Fibroblast of villous mesenchyme (primary cell): ENCODE data around the gene FOXL1. TPM values are rescaled to one million over a fixed set of nuclear protein-coding genes. Genes with fewer than 3 reads are reported as not detected.

Source experiments
- DNase-seq: peaks from one replicate; pipeline ENCODE4 v3.0.0-alpha.2; 2010; ENCODE audit warnings: low read depth
- H3K4me3 ChIP-seq: 2 replicates; pipeline ENCODE4 v1.5.1; 2011; ENCODE audit warnings: low read depth, mild to moderate bottlenecking, low read length
- CTCF ChIP-seq: IDR thresholded peaks from 2 replicates; pipeline ENCODE4 v1.5.1; 2012; ENCODE audit warnings: low read depth, mild to moderate bottlenecking, low read length; ENCODE audit not compliant: insufficient read depth
- total RNA-seq: library from RNA; depleted of rRNA; stranded (reverse); fragments of >200 nt; gene quantifications from 2 replicates; pipeline ENCODE4 v1.2.3, GENCODE V29; 2012

FOXL1 gene
- total RNA-seq, 1 donor = 0.86 TPM

GRCh38 chr16:86575754-86576557 lies 2.4 kb upstream of the FOXL1 start:
- peak; percentile 77 for TF ChIP-seq CTCF
- peak overlapping the region; percentile 72 for H3K4me3 ChIP-seq
- DNase-seq = peak; percentile 97

GRCh38 chr16:86576591-86577313 lies 1.6 kb upstream of the FOXL1 start:
- peak; percentile 28 for DNase-seq

GRCh38 chr16:86577314-86577971 lies 906 bp upstream of the FOXL1 start:
- peak overlapping the region; percentile 72 for H3K4me3 ChIP-seq
- DNase-seq = peak; percentile 90
- no peak for TF ChIP-seq CTCF

More at GRCh38 chr16:86576591-86577313, 1.6 kb upstream of the FOXL1 start:
- no peak for TF ChIP-seq CTCF
- peak overlapping the region; percentile 72 for H3K4me3 ChIP-seq

- no peak for TF ChIP-seq CTCF
- H3K4me3 ChIP-seq = peak overlapping the region; percentile 43
- peak; percentile 64 for DNase-seq
Measured at GRCh38 chr16:86578611-86579267, 390 bp downstream of the FOXL1 start.

GRCh38 chr16:86579268-86580062 lies 1.1 kb downstream of the FOXL1 start:
- DNase-seq = no peak
- no peak for TF ChIP-seq CTCF
- H3K4me3 ChIP-seq = peak overlapping the region; percentile 36
